HepG2 (cell line): ENCODE results near the gene PCNX1. TPM values are rescaled to one million over a fixed set of nuclear protein-coding genes. Genes with fewer than 3 reads are reported as not detected.
A peak's percentile ranks its signal among the peaks of the same experiment; 100 is the strongest.

ENCODE experiments used
- CAMTA2 ChIP-seq: sonication (generic); formaldehyde crosslinking; IDR thresholded peaks from 2 replicates; pipeline ENCODE4 v1.4.0; 2020; ENCODE audit warnings: mild to moderate bottlenecking, missing genetic modification reagents, borderline replicate concordance
- DMTF1 ChIP-seq: sonication (generic); formaldehyde crosslinking; IDR thresholded peaks from 2 replicates; pipeline ENCODE4 v1.4.0; 2020; ENCODE audit warnings: mild to moderate bottlenecking, missing genetic modification reagents
- ETV5 ChIP-seq: IDR thresholded peaks from 2 replicates; pipeline ENCODE4 v1.6.1; 2018; ENCODE audit warnings: missing biosample characterization, missing genetic modification reagents, inconsistent platforms, borderline replicate concordance
- FOXK2 ChIP-seq: fragments of 450-650 bp; IDR thresholded peaks from 2 replicates; pipeline ENCODE4 v1.6.1; 2016
- FOXP1 ChIP-seq, 2 experiments: fragments of 450-650 bp in 1 of 2; IDR thresholded peaks; 2 replicates each; pipeline ENCODE4 v1.6.1; 2017 to 2018; ENCODE audit warnings: antibody characterized with exemption in 1 of 2
- HNF1B ChIP-seq: sonication (generic); formaldehyde crosslinking; IDR thresholded peaks from 2 replicates; pipeline ENCODE4 v1.5.1; 2020; ENCODE audit warnings: mild to moderate bottlenecking, moderate library complexity, missing genetic modification reagents
- IKZF1 ChIP-seq: fragments of 450-650 bp; IDR thresholded peaks from 2 replicates; pipeline ENCODE4 v1.7.1; 2016
- KDM5B ChIP-seq: sonication (generic); formaldehyde crosslinking; IDR thresholded peaks from 2 replicates; pipeline ENCODE4 v1.4.0; 2020; ENCODE audit warnings: missing genetic modification reagents, mild to moderate bottlenecking, borderline replicate concordance
- MIER3 ChIP-seq: IDR thresholded peaks from 2 replicates; pipeline ENCODE4 v1.6.1; 2016; ENCODE audit warnings: missing compliant biosample characterization, borderline replicate concordance
- RFX5 ChIP-seq: IDR thresholded peaks from 2 replicates; pipeline ENCODE4 v1.6.1; 2011; ENCODE audit warnings: low read depth, low read length, improper control_type of control experiment
- STAT5B ChIP-seq: sonication (generic); formaldehyde crosslinking; IDR thresholded peaks from 2 replicates; pipeline ENCODE4 v1.4.0; 2020; ENCODE audit warnings: missing genetic modification reagents
- TCF7 ChIP-seq: sonication (generic); IDR thresholded peaks from 2 replicates; pipeline ENCODE4 v1.6.1; 2016; ENCODE audit warnings: antibody characterized with exemption, low read depth
- ZBTB26 ChIP-seq: IDR thresholded peaks from 2 replicates; pipeline ENCODE4 v1.6.1; 2016; ENCODE audit warnings: missing compliant biosample characterization, missing genetic modification reagents, borderline replicate concordance
- ZNF292 ChIP-seq: sonication (generic); formaldehyde crosslinking; IDR thresholded peaks from 2 replicates; pipeline ENCODE4 v1.8.1; 2022; ENCODE audit warnings: mild to moderate bottlenecking, low read depth, missing genetic modification reagents, borderline replicate concordance
- ZNF619 ChIP-seq: sonication (generic); formaldehyde crosslinking; IDR thresholded peaks from 2 replicates; pipeline ENCODE4 v1.4.0; 2020; ENCODE audit warnings: mild to moderate bottlenecking, missing genetic modification reagents
- ZNF773 ChIP-seq: sonication (generic); formaldehyde crosslinking; IDR thresholded peaks from 2 replicates; pipeline ENCODE4 v1.4.0; 2020; ENCODE audit warnings: missing genetic modification reagents, borderline replicate concordance
- ZNF788 ChIP-seq: sonication (generic); formaldehyde crosslinking; IDR thresholded peaks from 2 replicates; pipeline ENCODE4 v1.5.0; 2020; ENCODE audit warnings: mild to moderate bottlenecking, missing genetic modification reagents, borderline replicate concordance
- polyA plus RNA-seq, 8 experiments: library from polyadenylated mRNA; depleted of rRNA in 3 of 8; stranded (reverse) in 7 of 8; unstranded in 1 of 8; fragments of >200 nt; fragmentation: Illumina TruSeq in 4 of 8; extraction: Trizol in 4 of 8; gene quantifications; 2 replicates each; pipeline versions ENCODE4 v1.2.1 to v1.2.3, GENCODE V29; 2011 to 2016; ENCODE audit warnings: low read depth in 4 of 8, missing spikeins in 1 of 8, mixed read lengths in 1 of 8; ENCODE audit not compliant: insufficient read depth in 1 of 8
- total RNA-seq, 5 experiments: library from RNA; depleted of rRNA; stranded (reverse); fragments of >200 nt; fragmentation: Illumina TruSeq; extraction: Trizol; gene quantifications; 2 replicates each; pipeline ENCODE4 v1.2.3, GENCODE V29; 2016; ENCODE audit warnings: low read depth in 1 of 5
- TF ChIP-seq, protein P1 (sequence below): IDR thresholded peaks from 2 replicates; pipeline ENCODE4 v1.6.1; 2016
- TF ChIP-seq, protein P2 (sequence below): IDR thresholded peaks from 2 replicates; pipeline ENCODE4 v1.6.1; 2016; ENCODE audit warnings: low read depth
- TF ChIP-seq, protein P3 (sequence below): sonication (generic); formaldehyde crosslinking; IDR thresholded peaks from 2 replicates; pipeline ENCODE4 v1.4.0; 2020; ENCODE audit warnings: missing genetic modification reagents, borderline replicate concordance

Gene PCNX1
- total and polyA plus RNA-seq, 2 of the 13 experiments (the other 11 are each of a cell fraction or from before 2014, with no cell fraction given), result 24.9 to 30.3 TPM

DNA sequence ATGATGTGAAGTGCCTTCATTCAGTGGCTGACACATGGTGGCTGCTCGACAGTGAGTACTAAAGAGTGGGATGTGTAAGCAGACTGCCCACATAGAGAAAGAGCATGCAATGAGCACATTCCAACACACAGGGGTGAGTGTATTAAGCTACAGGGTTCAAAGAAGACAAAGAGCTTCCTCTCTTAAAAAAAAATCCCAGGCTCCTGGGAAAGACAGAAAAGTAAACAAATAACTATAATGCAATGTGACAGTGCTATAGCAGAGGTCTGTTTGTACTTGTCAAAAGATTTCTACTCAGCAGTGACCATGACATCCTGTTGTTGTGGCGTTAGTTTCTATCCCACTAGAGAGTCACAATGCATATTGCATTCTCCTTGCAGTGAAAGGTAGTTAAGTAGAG lies 12.4 kb upstream of the PCNX1 start (continued):
- TF ChIP-seq, protein P1, sequence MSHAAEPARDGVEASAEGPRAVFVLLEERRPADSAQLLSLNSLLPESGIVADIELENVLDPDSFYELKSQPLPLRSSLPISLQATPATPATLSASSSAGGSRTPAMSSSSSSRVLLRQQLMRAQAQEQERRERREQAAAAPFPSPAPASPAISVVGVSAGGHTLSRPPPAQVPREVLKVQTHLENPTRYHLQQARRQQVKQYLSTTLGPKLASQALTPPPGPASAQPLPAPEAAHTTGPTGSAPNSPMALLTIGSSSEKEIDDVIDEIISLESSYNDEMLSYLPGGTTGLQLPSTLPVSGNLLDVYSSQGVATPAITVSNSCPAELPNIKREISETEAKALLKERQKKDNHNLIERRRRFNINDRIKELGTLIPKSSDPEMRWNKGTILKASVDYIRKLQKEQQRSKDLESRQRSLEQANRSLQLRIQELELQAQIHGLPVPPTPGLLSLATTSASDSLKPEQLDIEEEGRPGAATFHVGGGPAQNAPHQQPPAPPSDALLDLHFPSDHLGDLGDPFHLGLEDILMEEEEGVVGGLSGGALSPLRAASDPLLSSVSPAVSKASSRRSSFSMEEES (CRISPR knock-in tag), result peak; percentile 20; the same call in 1 of the 2 replicates
- no peak for TF ChIP-seq ZNF788 (CRISPR knock-in tag)
- no peak for TF ChIP-seq KDM5B (CRISPR knock-in tag)
- no peak for TF ChIP-seq RFX5
- TF ChIP-seq DMTF1 (CRISPR knock-in tag), result no peak
- no peak for TF ChIP-seq ZNF619 (CRISPR knock-in tag)
- no peak for TF ChIP-seq ZNF292 (CRISPR knock-in tag)
- TF ChIP-seq, protein P2, sequence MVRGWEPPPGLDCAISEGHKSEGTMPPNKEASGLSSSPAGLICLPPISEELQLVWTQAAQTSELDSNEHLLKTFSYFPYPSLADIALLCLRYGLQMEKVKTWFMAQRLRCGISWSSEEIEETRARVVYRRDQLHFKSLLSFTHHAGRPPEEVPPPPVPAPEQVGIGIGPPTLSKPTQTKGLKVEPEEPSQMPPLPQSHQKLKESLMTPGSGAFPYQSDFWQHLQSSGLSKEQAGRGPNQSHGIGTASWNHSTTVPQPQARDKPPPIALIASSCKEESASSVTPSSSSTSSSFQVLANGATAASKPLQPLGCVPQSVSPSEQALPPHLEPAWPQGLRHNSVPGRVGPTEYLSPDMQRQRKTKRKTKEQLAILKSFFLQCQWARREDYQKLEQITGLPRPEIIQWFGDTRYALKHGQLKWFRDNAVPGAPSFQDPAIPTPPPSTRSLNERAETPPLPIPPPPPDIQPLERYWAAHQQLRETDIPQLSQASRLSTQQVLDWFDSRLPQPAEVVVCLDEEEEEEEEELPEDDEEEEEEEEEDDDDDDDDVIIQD (CRISPR knock-in tag), result 0 out of 2 replicates have a peak, but pooled peaks have one; percentile 33
- no peak for TF ChIP-seq CAMTA2 (CRISPR knock-in tag)
- TF ChIP-seq, protein P3, sequence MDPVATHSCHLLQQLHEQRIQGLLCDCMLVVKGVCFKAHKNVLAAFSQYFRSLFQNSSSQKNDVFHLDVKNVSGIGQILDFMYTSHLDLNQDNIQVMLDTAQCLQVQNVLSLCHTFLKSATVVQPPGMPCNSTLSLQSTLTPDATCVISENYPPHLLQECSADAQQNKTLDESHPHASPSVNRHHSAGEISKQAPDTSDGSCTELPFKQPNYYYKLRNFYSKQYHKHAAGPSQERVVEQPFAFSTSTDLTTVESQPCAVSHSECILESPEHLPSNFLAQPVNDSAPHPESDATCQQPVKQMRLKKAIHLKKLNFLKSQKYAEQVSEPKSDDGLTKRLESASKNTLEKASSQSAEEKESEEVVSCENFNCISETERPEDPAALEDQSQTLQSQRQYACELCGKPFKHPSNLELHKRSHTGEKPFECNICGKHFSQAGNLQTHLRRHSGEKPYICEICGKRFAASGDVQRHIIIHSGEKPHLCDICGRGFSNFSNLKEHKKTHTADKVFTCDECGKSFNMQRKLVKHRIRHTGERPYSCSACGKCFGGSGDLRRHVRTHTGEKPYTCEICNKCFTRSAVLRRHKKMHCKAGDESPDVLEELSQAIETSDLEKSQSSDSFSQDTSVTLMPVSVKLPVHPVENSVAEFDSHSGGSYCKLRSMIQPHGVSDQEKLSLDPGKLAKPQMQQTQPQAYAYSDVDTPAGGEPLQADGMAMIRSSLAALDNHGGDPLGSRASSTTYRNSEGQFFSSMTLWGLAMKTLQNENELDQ (CRISPR knock-in tag), result no peak
- TF ChIP-seq FOXP1 (IDR thresholded peaks at IDR 0.05), result 0 out of 2 replicates have a peak, but pooled peaks have one; percentile 9
- peak; percentile 57 for TF ChIP-seq FOXP1 (CRISPR knock-in tag; IDR thresholded peaks at IDR 0.05)
- no peak for TF ChIP-seq ZBTB26
- no peak for TF ChIP-seq HNF1B (CRISPR knock-in tag)
- TF ChIP-seq ETV5 (CRISPR knock-in tag), result peak; percentile 32; the same call in 1 of the 2 replicates
- TF ChIP-seq IKZF1, result no peak
- 0 out of 2 replicates have a peak, but pooled peaks have one; percentile 32 for TF ChIP-seq FOXK2
- TF ChIP-seq MIER3, result 0 out of 2 replicates have a peak, but pooled peaks have one; percentile 18
- TF ChIP-seq TCF7, result peak; percentile 17; the same call in 1 of the 2 replicates
- no peak for TF ChIP-seq ZNF773 (CRISPR knock-in tag)
- TF ChIP-seq STAT5B (CRISPR knock-in tag), result no peak
